A549 (cell line): Measurements from ENCODE around the gene SNRPA. TPM values are rescaled to one million over a fixed set of nuclear protein-coding genes. Genes with fewer than 3 reads are reported as not detected.
"Not testable (repeated sequence)": the region's sequence is repeated elsewhere in the genome, so short reads cannot be mapped to it uniquely, and the experiment has no call there.

Source experiments
- ATAC-seq, 2 experiments: fragments of 200-7000 bp in 1 of 2; fragments of >200 bp in 1 of 2; cut with Nextera tagmentation in 1 of 2; cut with Tn5 transposase in 1 of 2; 3 replicates each; pipeline versions ENCODE4 v1.8.0 to v1.9.1; 2018 to 2020; ENCODE audit warnings: mild to moderate bottlenecking in 1 of 2, moderate library complexity in 1 of 2
- CTCF ChIA-PET: fragments of 300-600 bp; sonication (Branson Sonifier 250); formaldehyde crosslinking; extraction: SDS; loops from one replicate; lab custom pipeline; 2021; ENCODE audit warnings: antibody characterized with exemption, inconsistent platforms; lab: Yijun Ruan, JAX
- POLR2A ChIA-PET: fragments of 350-600 bp; formaldehyde crosslinking; extraction: SDS; loops from one replicate; lab custom pipeline; 2021; ENCODE audit warnings: antibody characterized with exemption, inconsistent platforms; lab: Yijun Ruan, JAX
- DNase-seq, 2 experiments: peaks; one replicate each; pipeline versions ENCODE4 v3.0.0 to v3.0.0-alpha.2; 2011 to 2016; ENCODE audit warnings: low read depth in 1 of 2, low spot score in 1 of 2
- FAIRE-seq: peaks from 2 replicates; lab custom pipeline; 2011; peaks lifted over from hg19 to GRCh38; lab: Jason Lieb, UNC
- H3K27ac ChIP-seq, 2 experiments: fragments of >200 bp; sonication (Bioruptor Twin); formaldehyde crosslinking; 3 replicates each; pipeline ENCODE4 v1.5.1; 2016 to 2017
- H3K4me1 ChIP-seq: fragments of >200 bp; sonication (Bioruptor Twin); formaldehyde crosslinking; 3 replicates; pipeline ENCODE4 v1.6.1; 2016
- H3K4me2 ChIP-seq: fragments of >200 bp; sonication (Bioruptor Twin); formaldehyde crosslinking; 3 replicates; pipeline ENCODE4 v1.6.1; 2016
- H3K4me3 ChIP-seq: fragments of >200 bp; sonication (Bioruptor Twin); formaldehyde crosslinking; 3 replicates; pipeline ENCODE4 v1.5.1; 2016
- H3K9me3 ChIP-seq: fragments of >200 bp; sonication (Bioruptor Twin); formaldehyde crosslinking; 3 replicates; pipeline ENCODE4 v1.6.1; 2016
- CHD2 ChIP-seq: fragments of 150-350 bp; IDR thresholded peaks from 2 replicates; pipeline ENCODE4 v1.6.1; 2014; ENCODE audit warnings: low read length; ENCODE audit not compliant: partially characterized antibody
- HOXB5 ChIP-seq: fragments of 250-450 bp; sonication (Bioruptor Pico); IDR thresholded peaks from 2 replicates; pipeline ENCODE4 v1.5.0; 2020; ENCODE audit warnings: mild to moderate bottlenecking, moderate library complexity
- JUN ChIP-seq, 2 experiments: fragments of >200 bp; sonication (Bioruptor Twin); formaldehyde crosslinking; IDR thresholded peaks; 2 replicates in 1 of 2; 3 replicates in 1 of 2; pipeline ENCODE4 v1.6.1; 2016 to 2017
- KDM1A ChIP-seq: fragments of 200-600 bp; sonication (generic); IDR thresholded peaks from 2 replicates; pipeline ENCODE4 v1.6.1; 2016; ENCODE audit warnings: low read depth, mild to moderate bottlenecking
- MYC ChIP-seq: IDR thresholded peaks from 2 replicates; pipeline ENCODE4 v1.6.1; 2012; ENCODE audit warnings: mild to moderate bottlenecking, inconsistent platforms, low read length, improper control_type of control experiment, borderline replicate concordance
- POLR2A ChIP-seq: IDR thresholded peaks from 2 replicates; pipeline ENCODE4 v1.6.1; 2012; ENCODE audit warnings: mild to moderate bottlenecking, low read length
- RAD21 ChIP-seq, 2 experiments: fragments of >200 bp in 1 of 2; sonication (Bioruptor Twin) in 1 of 2; formaldehyde crosslinking in 1 of 2; IDR thresholded peaks in 1 of 2; conservative IDR thresholded peaks in 1 of 2; 2 replicates in 1 of 2; 3 replicates in 1 of 2; pipeline ENCODE4 v1.6.1; 2012 to 2018; ENCODE audit warnings: inconsistent platforms in 1 of 2
- RFX5 ChIP-seq: fragments of 450-650 bp; IDR thresholded peaks from 2 replicates; pipeline ENCODE4 v1.7.1; 2014; ENCODE audit warnings: antibody characterized with exemption, mild to moderate bottlenecking, moderate library complexity
- RNF2 ChIP-seq: fragments of 200-600 bp; sonication (generic); IDR thresholded peaks from 2 replicates; pipeline ENCODE4 v1.6.1; 2016; ENCODE audit warnings: low read depth, mild to moderate bottlenecking, antibody characterized with exemption, moderate library complexity, borderline replicate concordance
- SMC3 ChIP-seq: fragments of >200 bp; sonication (Bioruptor Twin); formaldehyde crosslinking; IDR thresholded peaks from 3 replicates; pipeline ENCODE4 v1.6.1; 2018; ENCODE audit warnings: inconsistent platforms
- WGBS: methylation state at CpG from one replicate; pipeline ENCODE4 v1.1.6; 2017; ENCODE audit errors: missing lambda C conversion rate; 5-methylcytosine and 5-hydroxymethylcytosine counted together
- polyA plus RNA-seq, 4 experiments: library from polyadenylated mRNA; depleted of rRNA in 3 of 4; stranded (reverse); fragments of >200 nt; fragmentation: RNase III in 1 of 4; extraction: RNeasy Plus Mini Kit Qiagen cat#74134 plus additional on column Dnase treatment in 1 of 4; gene quantifications; 2 replicates in 3 of 4; 3 replicates in 1 of 4; pipeline ENCODE4 v1.2.3, GENCODE V29; 2011 to 2017
- TF ChIP-seq, protein P1 (sequence below): fragments of >200 bp; sonication (Bioruptor Twin); formaldehyde crosslinking; IDR thresholded peaks from 3 replicates; pipeline ENCODE4 v1.5.1; 2016
- TF ChIP-seq, protein P2 (sequence below): IDR thresholded peaks from 2 replicates; pipeline ENCODE4 v1.6.1; 2012
- TF ChIP-seq, protein P3 (sequence below): fragments of 250-450 bp; sonication (Bioruptor Pico); IDR thresholded peaks from 2 replicates; pipeline ENCODE4 v1.5.0; 2020; ENCODE audit warnings: low read depth, mild to moderate bottlenecking, moderate library complexity
- TF ChIP-seq, protein P4 (sequence below): IDR thresholded peaks from 2 replicates; pipeline ENCODE4 v1.6.1; 2012
- TF ChIP-seq, protein P5 (sequence below): fragments of >200 bp; sonication (Bioruptor Twin); formaldehyde crosslinking; IDR thresholded peaks from 3 replicates; pipeline ENCODE4 v1.6.1; 2016

The SNRPA gene
- polyA plus RNA-seq, 2 of the 4 experiments (the other 2 are of a cell fraction) = 141 to 236 TPM

DNA sequence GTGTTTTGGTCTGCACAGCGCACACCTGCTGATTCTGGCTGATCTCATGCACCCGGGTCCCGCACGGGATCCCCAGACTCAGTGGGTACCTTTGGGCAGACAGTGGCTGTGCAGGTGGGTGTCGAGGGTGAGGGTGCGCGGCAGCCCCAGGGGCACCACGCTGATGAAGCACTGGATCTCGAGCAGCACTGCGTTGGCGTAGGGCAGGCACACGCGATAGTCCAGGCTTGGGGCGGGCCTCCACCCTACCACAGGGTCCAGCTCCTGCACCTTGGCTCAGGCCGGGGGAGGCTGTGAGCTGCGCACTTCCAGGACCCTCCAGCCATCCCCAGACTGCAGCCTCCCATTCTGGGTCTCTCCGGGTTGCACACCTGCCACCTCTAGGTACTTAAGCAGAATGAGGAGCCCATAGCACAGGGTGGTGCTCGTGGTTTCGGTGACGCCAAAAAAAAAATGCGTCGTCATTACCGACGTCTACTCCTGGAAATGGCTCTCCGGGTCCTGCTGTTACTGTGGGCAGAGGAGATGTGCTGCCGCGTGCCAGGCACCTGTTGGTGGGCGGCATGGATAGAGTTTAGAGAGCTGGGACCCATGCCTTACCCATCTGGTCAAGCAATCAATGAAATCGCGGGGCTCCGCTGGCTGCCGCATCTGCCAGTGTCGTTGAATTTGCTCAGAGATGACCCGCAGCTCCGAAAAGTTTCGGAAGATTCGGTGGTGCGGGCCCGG lies 58.5 kb downstream of the SNRPA start:
- Histone ChIP-seq H3K9me3 (no peaks in the 10 kb centered on the region), H3K27ac (no peak overlapping the region), H3K4me2 (no peak overlapping the region), H3K4me3 (no peak overlapping the region), H3K4me1 (peaks cover 21% of the 10 kb centered on the region)
- POLR2A ChIA-PET = no interaction called here
- 95% methylated on average over 39 of the region's 39 CpGs for WGBS
- TF ChIP-seq RAD21 (conservative IDR thresholded peaks at IDR 0.05 in 1 of 2, IDR thresholded peaks at IDR 0.05 in 1 of 2) = no peak
- peak; percentile 16 for TF ChIP-seq CHD2
- TF ChIP-seq RNF2 = no peak
- no peak for TF ChIP-seq SMC3
- no peak for TF ChIP-seq HOXB5 (CRISPR knock-in tag)
- TF ChIP-seq, protein P1, sequence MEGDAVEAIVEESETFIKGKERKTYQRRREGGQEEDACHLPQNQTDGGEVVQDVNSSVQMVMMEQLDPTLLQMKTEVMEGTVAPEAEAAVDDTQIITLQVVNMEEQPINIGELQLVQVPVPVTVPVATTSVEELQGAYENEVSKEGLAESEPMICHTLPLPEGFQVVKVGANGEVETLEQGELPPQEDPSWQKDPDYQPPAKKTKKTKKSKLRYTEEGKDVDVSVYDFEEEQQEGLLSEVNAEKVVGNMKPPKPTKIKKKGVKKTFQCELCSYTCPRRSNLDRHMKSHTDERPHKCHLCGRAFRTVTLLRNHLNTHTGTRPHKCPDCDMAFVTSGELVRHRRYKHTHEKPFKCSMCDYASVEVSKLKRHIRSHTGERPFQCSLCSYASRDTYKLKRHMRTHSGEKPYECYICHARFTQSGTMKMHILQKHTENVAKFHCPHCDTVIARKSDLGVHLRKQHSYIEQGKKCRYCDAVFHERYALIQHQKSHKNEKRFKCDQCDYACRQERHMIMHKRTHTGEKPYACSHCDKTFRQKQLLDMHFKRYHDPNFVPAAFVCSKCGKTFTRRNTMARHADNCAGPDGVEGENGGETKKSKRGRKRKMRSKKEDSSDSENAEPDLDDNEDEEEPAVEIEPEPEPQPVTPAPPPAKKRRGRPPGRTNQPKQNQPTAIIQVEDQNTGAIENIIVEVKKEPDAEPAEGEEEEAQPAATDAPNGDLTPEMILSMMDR = no peak
- no peak for TF ChIP-seq KDM1A
- TF ChIP-seq POLR2A = no peak
- TF ChIP-seq RFX5 = no peak
- TF ChIP-seq, protein P2, sequence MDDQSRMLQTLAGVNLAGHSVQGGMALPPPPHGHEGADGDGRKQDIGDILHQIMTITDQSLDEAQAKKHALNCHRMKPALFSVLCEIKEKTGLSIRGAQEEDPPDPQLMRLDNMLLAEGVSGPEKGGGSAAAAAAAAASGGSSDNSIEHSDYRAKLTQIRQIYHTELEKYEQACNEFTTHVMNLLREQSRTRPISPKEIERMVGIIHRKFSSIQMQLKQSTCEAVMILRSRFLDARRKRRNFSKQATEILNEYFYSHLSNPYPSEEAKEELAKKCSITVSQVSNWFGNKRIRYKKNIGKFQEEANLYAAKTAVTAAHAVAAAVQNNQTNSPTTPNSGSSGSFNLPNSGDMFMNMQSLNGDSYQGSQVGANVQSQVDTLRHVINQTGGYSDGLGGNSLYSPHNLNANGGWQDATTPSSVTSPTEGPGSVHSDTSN = 0 out of 2 replicates have a peak, but pooled peaks have one; percentile 20
- no peak for DNase-seq
- FAIRE-seq = no peak
- ATAC-seq = no peak
- CTCF ChIA-PET = interaction anchor here (0.8 to 15.7 kb wide), 5 partner anchors 10 to 175 kb away, joined by 3 to 162 read pairs (median 3); partner anchors contain the start of gene EGLN2

DNA sequence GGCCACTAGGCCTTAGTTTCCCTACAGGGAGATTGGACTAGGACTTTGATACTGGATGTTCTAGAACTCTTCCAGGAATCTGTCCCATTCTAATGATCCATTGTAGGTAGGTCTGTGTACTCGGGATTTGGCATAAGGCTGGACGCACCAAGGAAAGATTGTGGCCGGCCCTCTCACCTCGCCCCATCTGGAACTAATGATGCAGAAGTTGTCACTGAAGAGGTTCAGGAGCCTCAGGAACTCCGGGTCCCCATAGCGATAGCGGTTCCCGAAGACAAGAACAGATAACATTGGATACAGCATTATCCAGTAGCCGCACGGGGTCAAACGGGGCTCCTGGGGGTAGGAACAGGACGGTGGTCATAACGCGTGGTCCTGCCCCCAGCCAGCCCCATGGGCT lies 59.2 kb downstream of the SNRPA start:
- DNase-seq (no peak), FAIRE-seq (no peak), ATAC-seq (no peak)
- Histone ChIP-seq H3K4me2 (no peak overlapping the region; the same call in 2 of the 3 replicates), H3K4me3 (no peak overlapping the region), H3K4me1 (peaks cover 19% of the 10 kb centered on the region), H3K27ac (no peak overlapping the region), H3K9me3 (no peaks in the 10 kb centered on the region)
- POLR2A ChIA-PET = no interaction called here
- CTCF ChIA-PET = interaction anchor here (1.1 to 15.7 kb wide), 3 partner anchors 10 to 148 kb away, joined by 3 to 162 read pairs (median 146); no protein-coding TSS in a partner anchor
- no peak for TF ChIP-seq MYC
- TF ChIP-seq, protein P3, sequence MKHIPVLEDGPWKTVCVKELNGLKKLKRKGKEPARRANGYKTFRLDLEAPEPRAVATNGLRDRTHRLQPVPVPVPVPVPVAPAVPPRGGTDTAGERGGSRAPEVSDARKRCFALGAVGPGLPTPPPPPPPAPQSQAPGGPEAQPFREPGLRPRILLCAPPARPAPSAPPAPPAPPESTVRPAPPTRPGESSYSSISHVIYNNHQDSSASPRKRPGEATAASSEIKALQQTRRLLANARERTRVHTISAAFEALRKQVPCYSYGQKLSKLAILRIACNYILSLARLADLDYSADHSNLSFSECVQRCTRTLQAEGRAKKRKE (CRISPR knock-in tag) = no peak
- WGBS = 95% methylated on average over 14 of the region's 14 CpGs

DNA sequence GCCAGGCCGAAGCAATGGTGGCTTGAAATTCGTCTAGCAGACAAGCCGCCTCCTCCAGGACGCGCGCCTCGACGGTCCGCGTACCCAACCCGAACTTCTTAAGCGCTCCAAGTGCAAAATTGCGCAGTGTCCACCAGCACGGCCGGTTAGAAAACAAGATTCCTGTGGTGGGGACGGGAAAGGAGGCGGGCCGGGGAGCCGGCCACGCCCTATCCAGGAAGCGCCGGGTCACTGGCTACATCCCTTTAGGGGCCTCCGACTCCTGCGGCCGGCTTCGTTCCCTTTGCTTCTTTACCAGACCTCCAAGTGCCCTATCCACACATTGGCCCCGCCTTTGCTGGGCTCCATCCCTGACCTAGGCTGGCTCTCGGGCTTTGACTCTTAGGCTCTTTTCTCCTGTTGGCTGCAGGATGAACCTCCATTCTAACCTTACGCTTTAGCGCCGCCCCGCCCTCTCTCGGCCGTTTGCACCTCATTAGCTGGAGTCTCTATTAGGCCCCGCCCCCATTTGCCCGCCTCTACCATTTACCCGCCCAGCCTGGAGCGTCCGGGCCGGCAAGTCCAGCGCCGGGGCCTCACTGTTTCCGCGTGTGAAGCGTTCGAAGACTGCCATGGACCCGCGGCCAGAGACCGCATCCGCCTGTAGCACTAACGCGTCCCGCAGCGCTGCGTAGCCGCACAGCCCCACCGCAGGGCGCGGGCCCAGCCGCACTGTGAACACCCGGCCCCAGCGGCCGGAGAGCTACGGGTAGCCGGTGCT lies 59.8 kb downstream of the SNRPA start:
- Histone ChIP-seq H3K4me1 (peaks cover 19% of the 10 kb centered on the region), H3K4me3 (peak overlapping the region; percentile 23; the same call in 1 of the 3 replicates), H3K27ac (peak overlapping the region; percentile 25 to 50; a peak in 4 of 6 replicates), H3K4me2 (peak overlapping the region; percentile 54)
- ChIA-PET POLR2A (interaction anchor here (1.3 kb wide), 1 partner anchor 33 kb away, joined by 6 read pairs; the partner anchor contains the start of gene RAB4B), CTCF (interaction anchor here (0.7 to 1.3 kb wide), 3 partner anchors 9 to 454 kb away, joined by 3 to 6 read pairs (median 4); partner anchors contain the start of gene EGLN2)
- 60% methylated on average over 61 of the region's 65 CpGs for WGBS
- not testable (repeated sequence) for H3K9me3 ChIP-seq
- peak; percentile 41 to 73 for ATAC-seq
- peak; percentile 70 for FAIRE-seq
- DNase-seq = peak; percentile 50 to 76
- TF ChIP-seq, protein P4, sequence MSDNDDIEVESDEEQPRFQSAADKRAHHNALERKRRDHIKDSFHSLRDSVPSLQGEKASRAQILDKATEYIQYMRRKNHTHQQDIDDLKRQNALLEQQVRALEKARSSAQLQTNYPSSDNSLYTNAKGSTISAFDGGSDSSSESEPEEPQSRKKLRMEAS = peak; percentile 47; the same call in 1 of the 2 replicates
- TF ChIP-seq, protein P5, sequence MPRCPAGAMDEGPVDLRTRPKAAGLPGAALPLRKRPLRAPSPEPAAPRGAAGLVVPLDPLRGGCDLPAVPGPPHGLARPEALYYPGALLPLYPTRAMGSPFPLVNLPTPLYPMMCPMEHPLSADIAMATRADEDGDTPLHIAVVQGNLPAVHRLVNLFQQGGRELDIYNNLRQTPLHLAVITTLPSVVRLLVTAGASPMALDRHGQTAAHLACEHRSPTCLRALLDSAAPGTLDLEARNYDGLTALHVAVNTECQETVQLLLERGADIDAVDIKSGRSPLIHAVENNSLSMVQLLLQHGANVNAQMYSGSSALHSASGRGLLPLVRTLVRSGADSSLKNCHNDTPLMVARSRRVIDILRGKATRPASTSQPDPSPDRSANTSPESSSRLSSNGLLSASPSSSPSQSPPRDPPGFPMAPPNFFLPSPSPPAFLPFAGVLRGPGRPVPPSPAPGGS = 0 out of 3 replicates have a peak, but pooled peaks have one; percentile 19
- 0 out of 5 replicates have a peak, but pooled peaks of 1 of the 2 experiments have one; percentile 21 for TF ChIP-seq JUN (IDR thresholded peaks at IDR 0.05)
